H1 (cell line): Measurements from ENCODE around the gene TSPEAR.

ENCODE experiments used
- CREB1 ChIP-seq: IDR thresholded peaks from 2 replicates; pipeline ENCODE4 v1.6.1; 2012; ENCODE audit warnings: inconsistent platforms
- CTCF ChIP-seq, 3 experiments: IDR thresholded peaks; 1 replicate in 2 of 3; 2 replicates in 1 of 3; pipeline versions ENCODE4 v1.5.1 to v1.6.1; 2011; ENCODE audit warnings: low read length in 3 of 3, mild to moderate bottlenecking in 3 of 3, inconsistent platforms in 2 of 3, low read depth in 1 of 3, moderate library complexity in 1 of 3; ENCODE audit not compliant: insufficient read depth in 1 of 3; ENCODE audit errors: control extremely low read depth in 1 of 3
- GABPA ChIP-seq: IDR thresholded peaks from 2 replicates; pipeline ENCODE4 v1.6.1; 2011; ENCODE audit warnings: mild to moderate bottlenecking, low read length, moderate library complexity, borderline replicate concordance; ENCODE audit not compliant: insufficient read depth
- KDM1A ChIP-seq: fragments of 200-600, 300-600 bp; sonication (generic); IDR thresholded peaks from 2 replicates; pipeline ENCODE4 v1.7.1; 2016; ENCODE audit warnings: mild to moderate bottlenecking, low read length, borderline replicate concordance
- POLR2A ChIP-seq, 2 experiments: IDR thresholded peaks; 1 replicate in 1 of 2; 2 replicates in 1 of 2; pipeline ENCODE4 v1.6.1; 2011; ENCODE audit warnings: low read depth in 2 of 2, low read length in 2 of 2, mild to moderate bottlenecking in 2 of 2; ENCODE audit errors: control extremely low read depth in 1 of 2
- RFX5 ChIP-seq: IDR thresholded peaks from 2 replicates; pipeline ENCODE4 v1.6.1; 2011; ENCODE audit warnings: low read depth, low read length, improper control_type of control experiment, borderline replicate concordance
- SP1 ChIP-seq: IDR thresholded peaks from 2 replicates; pipeline ENCODE4 v1.6.1; 2011; ENCODE audit warnings: low read depth, low read length
- SP2 ChIP-seq: IDR thresholded peaks from 2 replicates; pipeline ENCODE4 v1.6.1; 2012; ENCODE audit warnings: mild to moderate bottlenecking, low read length, inconsistent platforms

GRCh38 chr21:44614161-44614631 is 97.2 kb downstream of the TSPEAR start:
- TF ChIP-seq SP2 (no peak), CTCF (IDR thresholded peaks at IDR 0.05; ENCODE audit: control extremely low read depth in 1 of 3, insufficient read depth in 1 of 3, low read depth in 1 of 3, low read length in 3 of 3) (no peak), RFX5 (no peak), SP1 (no peak), POLR2A (IDR thresholded peaks at IDR 0.05; ENCODE audit: control extremely low read depth in 1 of 2, low read depth in 2 of 2, low read length in 2 of 2) (no peak), KDM1A (no peak), CREB1 (no peak), GABPA (no peak)
